GM21526 (cell line): ENCODE results near the gene RUNX1.
A peak's percentile ranks its signal among the peaks of the same experiment; 100 is the strongest.

Source experiments
- ATAC-seq: cut with Tn5 transposase; IDR thresholded peaks from one replicate; pipeline ENCODE4 v1.9.1; 2021; ENCODE audit warnings: moderate library complexity; ENCODE audit not compliant: unreplicated experiment, low FRiP score

The RUNX1 gene

GRCh38 chr21:35062016-35062415 is 12.9 kb upstream of the RUNX1 start:
- ATAC-seq, result no peak

DNA sequence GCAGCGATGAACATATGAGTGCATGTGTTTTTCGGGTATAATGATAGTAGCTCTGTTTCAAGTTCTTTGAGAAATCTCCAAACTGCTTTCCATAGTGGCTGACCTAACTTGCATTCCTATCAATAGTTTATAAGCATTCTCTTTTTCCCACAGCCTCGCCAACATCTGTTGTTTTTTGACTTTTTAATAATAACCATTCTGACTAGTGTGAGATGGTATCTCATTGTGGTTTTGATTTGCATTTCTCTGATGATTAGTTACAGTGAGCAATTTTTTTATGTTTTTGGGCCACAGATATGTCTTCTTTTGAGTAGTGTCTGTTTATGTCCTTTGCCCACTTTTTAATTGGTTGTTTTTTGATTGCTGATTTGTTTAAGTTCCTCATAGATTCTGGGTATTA is 10.6 kb upstream of the RUNX1 start:
- ATAC-seq, result no peak

GRCh38 chr21:35058058-35058457 is 9.0 kb upstream of the RUNX1 start:
- no peak for ATAC-seq

DNA sequence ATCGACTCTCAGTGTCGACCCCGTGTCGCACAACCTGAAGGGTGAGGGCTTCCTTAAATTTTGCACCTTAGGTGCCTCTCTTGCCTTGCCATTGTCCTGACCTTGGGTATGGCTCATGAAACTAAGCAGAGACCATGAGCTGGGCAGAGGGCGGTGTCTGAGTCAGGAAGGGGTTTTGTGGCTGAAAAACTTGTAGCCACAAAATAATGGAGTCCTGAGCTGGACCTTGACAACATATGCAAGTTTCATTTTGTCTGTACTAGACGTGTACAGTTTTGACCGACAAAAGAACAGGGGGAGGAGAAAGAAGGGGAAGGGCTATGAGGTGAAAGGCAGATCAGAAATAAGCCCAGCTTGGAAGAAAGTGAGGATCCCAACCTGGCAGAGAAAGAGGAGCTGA is 8.3 kb upstream of the RUNX1 start:
- ATAC-seq, result no peak

DNA sequence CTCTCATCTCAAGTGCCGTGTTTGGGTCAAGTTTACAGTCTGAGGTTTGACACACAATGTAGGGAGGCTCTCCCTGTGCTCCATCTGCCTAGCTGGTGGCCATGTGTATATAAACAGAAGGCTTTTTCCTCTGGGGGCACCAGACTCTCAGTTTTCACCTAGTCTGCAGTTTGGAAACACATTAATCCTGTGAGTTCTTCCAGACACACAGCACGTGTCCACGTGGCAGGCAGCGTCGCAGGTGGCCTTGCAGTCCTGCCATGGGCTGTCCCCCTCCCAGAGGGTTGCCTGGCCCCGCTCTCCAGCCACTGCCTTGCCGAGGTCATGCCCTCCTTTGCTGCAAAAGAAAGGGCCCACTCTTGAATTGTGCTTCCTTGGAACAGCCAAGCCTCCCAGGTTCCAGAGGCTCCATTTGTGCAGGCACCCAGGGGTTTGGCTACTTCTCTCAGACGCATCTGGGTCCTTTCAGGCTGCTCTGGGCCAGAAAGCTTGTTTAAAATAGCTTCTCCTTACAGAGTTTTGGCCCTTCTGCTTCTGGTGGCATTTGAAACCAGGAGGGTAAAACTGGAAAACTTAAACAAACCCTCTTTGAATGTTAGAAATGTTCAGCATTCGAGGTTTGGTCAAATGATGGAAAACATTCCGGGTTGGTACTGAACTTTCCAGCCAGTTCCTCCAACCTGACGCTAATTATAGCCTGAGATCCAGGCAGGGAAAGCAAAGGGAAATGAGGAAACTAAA is 4.4 kb upstream of the RUNX1 start:
- no peak for ATAC-seq

GRCh38 chr21:35052801-35053200 is 3.7 kb upstream of the RUNX1 start:
- no peak for ATAC-seq

DNA sequence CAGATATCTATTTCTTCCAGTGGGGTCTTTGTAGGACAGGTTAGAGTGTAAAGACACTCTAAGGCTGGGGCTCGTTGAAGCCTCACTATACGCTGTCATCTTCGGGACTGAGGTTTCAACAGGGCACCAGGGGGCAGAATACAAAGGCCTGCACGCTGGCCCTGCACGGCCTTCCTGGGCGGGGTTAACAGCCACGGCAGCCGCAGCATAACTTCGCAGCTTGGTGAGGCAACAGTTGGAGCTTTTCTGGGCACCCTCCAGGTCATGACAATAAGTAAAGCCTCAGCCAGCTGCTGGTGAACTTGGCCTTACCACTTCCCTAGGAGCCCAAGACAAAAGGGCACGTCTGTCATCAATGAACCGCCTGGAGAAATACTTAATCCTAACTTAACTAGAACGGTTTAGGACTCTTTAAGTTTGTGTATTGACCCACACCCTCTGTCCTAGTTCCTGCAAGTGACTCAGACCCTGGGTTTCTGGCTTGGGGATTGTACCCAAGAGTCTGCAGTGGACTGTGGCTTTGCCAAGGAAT is 2.3 kb upstream of the RUNX1 start:
- ATAC-seq, result peak; percentile 26

DNA sequence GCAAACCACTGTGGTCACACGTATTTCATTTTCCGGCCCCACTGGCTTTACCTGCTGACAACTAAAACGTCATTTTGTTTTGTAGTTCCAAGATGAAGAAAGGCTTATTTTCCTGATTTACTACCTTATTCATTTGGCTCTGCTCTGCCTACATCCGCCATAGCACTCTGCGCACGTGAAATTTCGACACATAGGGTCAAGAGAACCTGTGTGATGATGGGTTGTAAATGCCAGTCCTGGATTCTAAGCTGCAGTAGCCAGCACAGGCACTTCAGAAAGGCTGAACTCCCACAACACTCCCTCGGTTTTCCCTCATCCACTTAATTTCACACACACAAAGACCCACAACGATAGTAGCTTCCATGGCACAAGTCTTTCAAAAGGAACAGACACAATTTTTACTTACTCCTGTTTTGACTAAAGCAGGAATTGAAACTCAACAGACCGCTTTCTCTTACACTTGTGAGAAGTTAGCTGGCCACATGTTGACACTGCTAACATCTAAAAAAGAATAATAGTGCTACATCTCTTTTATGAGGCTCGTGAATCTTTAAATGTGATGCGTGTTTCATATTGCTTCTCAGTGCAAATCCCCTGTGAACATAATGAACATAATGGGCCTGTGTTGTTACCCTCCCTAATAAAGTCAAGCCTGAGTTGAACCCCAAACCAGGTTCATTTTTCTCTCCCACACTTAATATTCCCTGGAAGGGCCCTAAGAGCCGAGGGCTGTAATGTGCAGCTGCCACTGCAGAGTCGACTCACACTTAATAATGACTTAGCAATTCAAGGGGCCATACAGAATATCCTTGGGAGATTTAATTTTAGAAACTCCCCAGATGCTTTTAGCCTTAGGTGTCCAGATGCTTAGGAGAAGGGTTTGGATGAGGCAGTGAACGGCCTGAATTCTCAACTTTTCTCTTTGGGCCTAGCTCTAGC is 1.5 kb upstream of the RUNX1 start:
- ATAC-seq, result no peak

GRCh38 chr21:35048183-35048601 is 910 bp downstream of the RUNX1 start:
- ATAC-seq, result no peak

DNA sequence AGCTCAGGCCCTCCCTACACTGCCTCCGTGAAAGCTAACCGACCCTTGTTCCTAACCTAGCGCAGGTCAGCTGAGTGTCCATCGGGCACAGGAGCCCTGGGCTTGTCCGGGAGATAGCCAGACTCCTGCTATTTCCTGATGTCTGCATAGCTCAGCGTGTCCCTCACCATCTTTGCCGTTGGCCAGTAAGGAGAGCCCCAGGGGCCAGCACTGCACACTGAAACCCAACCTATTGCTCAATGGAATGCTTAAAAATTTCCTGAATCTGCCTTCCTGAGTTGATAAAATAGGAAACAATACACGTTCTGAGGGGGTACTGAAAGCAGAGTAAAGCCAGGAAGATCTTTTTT is 2.2 kb downstream of the RUNX1 start:
- ATAC-seq, result no peak

GRCh38 chr21:35046263-35046624 is 2.9 kb downstream of the RUNX1 start:
- ATAC-seq, result no peak

DNA sequence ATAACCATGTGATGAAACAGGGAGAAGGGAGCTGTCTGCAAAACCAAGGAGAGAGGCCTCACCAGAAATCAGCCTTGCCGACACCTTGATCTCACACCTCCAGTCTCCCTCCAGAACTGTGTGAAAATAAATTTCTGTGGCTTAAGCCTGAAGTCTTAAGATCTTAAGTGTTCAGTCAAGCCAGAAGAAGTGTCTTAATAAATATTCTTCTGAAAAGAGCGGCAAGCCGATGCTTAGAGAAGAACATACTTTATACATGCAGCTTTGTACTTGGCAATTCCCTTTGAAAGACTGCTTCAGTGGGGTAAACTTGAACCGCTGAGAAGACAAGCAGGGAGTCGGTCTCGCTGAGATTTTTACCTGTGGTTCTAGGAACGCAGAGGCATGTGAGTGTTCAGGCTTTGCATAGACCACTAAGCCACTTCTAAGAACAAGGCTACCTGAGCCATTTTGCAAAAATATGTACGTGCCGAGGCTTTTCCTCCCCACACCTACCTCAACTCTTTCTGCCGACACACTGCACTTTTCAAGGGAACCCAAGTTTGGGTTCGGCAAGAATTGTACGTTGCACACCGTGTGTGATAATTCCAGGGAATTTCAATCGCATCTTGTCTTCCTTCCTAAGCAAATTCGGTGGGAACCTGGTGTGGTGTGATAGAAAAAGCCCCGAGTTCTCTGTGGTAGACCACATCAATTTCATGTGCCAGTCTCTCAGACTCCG is 3.4 kb downstream of the RUNX1 start:
- ATAC-seq, result no peak

DNA sequence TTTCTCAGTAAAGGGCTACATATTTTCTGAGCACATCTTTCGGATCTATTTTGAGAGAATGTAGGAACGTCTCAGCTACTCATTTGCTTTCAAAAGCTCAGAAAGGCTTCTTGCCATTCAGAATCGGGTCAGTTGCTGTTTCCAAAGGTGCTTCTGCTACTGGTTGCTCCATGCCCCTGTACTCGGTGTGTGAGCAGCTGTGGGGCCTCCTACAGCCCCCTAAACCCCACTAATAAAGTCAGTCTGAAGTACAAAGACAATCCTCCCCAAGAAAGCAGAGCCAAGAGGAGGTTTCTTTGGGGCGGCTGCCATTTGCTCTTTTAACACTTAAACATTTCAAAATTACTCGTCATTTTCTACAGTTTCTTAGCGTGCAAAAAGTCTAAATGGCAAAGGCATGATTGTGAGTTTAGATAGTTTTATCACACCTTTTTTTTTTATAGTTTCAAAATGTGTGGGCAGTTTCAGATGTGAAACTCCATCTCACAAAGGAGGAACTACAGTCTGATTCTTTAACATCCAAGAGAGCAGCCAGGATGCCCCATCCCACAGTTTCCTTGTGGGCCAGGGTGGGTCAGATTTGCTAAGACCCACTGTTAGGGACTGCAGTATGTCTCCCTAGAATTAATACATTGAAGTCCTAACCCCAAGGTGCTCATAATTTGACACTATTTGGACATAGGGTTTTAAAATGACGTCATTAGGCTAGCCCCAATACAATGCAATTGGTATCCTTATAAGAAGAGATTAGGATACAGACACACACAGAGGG is 4.1 kb downstream of the RUNX1 start:
- no peak for ATAC-seq

DNA sequence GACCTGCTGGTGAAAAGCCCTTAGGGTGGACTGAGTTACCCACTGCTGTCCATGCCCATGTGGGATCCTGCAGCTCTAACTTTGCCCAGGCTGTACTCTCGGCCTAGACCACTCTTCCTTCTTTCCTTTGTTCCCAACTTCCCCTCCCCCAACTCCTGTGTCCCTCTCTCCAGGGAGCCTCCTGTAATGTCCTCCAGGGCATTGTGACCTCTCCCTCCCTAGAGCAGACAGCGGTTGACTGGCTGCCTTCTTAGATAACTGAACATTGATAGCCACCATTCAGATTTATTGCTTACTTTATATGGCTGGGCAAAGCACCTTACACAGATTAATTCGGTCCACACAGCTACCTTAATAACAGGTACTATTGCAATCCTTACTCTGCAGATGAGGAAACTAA is 5.0 kb downstream of the RUNX1 start:
- ATAC-seq, result no peak

DNA sequence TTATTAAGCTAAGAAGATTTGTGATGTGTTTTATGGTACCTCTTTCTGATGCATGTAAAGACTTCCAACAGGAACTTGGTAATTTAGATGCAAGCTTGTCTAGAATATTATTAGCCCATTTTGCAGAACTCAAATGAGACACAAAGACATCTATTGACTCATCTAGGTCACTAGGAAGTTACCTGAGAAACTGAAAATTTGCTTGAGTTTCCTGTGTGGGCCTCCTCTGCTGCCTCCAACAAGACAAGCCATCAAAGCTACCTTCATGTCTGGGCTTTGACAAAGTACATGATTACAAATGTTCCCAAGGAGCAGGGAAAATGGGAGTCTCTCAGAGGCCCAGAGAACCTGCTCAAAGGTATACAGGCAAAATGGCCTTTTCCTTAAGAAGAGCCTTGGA is 5.6 kb downstream of the RUNX1 start:
- no peak for ATAC-seq

GRCh38 chr21:35042836-35043235 is 6.3 kb downstream of the RUNX1 start:
- ATAC-seq, result no peak

- no peak for ATAC-seq
Observed at GRCh38 chr21:35041881-35042280, 7.2 kb downstream of the RUNX1 start.

DNA sequence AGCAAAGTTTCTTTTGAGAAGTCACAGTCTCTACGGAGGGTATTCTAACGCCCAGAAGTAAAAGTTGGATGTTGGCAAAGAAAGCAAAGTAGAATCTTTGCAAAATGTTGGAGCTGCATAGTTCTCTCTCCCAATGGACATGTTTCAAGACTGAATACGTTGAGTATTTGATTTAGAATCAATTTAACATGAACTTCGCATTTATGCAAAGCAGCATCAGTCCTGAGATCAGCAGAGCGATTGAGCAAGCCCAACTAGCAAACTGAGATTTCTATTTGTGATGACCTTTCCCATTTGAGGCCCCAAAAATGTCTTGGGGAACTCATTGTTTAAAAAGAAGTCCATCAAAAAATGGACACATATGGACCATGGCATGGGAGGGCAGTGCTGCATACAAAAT is 8.0 kb downstream of the RUNX1 start:
- no peak for ATAC-seq

DNA sequence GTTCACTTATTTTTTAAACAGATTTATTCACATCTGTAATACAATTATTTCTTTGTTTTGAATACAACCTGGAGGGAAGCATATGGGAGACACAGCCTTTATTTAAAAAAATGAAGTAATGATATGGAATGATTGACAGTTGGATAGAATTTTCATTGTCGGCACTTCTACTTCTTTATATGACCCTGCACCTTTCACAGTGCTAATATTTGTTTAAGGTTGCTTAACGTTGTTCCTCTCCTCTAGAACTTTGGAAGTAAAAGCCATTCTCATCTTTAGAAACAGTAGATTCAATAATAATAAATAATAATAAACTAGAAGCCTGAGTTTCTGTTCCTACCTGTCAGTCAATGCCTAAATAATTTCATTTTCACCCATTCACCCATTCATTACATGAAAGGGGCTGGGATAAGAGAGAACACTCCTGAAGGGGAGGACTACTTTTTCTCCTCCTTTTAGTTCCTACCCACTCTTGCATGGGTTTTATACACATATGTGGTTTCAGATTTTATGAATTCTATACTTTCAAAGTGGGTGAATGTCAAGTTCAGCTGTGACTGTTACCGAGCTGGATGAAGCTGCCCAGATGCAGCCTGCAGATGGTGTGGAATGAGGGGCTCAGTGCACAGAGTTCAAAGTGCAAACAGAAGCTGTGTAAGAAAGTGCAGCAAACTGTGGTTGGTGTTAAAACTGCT is 9.4 kb downstream of the RUNX1 start:
- no peak for ATAC-seq
